ENCODE data around the gene TMEM150A. TPM values are rescaled to one million over a fixed set of nuclear protein-coding genes. Genes with fewer than 3 reads are reported as not detected.
"Not testable (repeated sequence)": the region's sequence is repeated elsewhere in the genome, so short reads cannot be mapped to it uniquely, and the experiment has no call there.

The TMEM150A gene
- total RNA-seq, 3 donors from 2014 or later, result 20.8 to 40.0 (median 22.6) TPM

DNA sequence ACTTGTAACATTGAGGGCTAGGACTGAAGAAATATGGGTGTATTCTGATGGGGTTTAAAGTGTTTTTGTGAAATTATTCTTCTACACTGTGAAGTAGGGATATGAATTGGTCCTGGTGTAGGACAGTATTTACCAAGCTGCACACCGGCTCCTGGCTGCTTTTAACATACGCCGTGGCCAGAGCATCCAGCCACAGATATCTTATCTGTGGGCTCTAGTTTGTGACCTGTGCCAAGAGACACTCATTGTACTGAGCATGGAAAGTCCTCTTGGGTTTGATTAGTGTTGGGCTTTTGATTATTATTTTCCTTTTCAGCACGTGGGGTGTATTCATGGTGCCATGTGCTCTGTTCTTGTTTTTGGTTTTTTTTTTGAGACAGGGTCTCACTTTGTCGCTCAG, 21.5 kb upstream of the TMEM150A start:
- TF ChIP-seq POLR2A (IDR thresholded peaks at IDR 0.05), result no peak
- no peak for TF ChIP-seq POLR2AphosphoS5 (IDR thresholded peaks at IDR 0.05)
- TF ChIP-seq, protein P1, sequence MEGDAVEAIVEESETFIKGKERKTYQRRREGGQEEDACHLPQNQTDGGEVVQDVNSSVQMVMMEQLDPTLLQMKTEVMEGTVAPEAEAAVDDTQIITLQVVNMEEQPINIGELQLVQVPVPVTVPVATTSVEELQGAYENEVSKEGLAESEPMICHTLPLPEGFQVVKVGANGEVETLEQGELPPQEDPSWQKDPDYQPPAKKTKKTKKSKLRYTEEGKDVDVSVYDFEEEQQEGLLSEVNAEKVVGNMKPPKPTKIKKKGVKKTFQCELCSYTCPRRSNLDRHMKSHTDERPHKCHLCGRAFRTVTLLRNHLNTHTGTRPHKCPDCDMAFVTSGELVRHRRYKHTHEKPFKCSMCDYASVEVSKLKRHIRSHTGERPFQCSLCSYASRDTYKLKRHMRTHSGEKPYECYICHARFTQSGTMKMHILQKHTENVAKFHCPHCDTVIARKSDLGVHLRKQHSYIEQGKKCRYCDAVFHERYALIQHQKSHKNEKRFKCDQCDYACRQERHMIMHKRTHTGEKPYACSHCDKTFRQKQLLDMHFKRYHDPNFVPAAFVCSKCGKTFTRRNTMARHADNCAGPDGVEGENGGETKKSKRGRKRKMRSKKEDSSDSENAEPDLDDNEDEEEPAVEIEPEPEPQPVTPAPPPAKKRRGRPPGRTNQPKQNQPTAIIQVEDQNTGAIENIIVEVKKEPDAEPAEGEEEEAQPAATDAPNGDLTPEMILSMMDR (IDR thresholded peaks at IDR 0.05), result no peak
- intact Hi-C loops (cut with DNase I; ENCODE audit: low total_unique reads), result no loop called here
- H3K27me3 ChIP-seq, result no peaks in the 10 kb centered on the region
- H3K9me3 ChIP-seq, result no peaks in the 10 kb centered on the region
- H3K27ac ChIP-seq, result no peak overlapping the region
- DNase-seq (ENCODE audit: low spot score in 2 of 2), result no peak
- peaks cover 4% of the 10 kb centered on the region for H3K36me3 ChIP-seq
- no peak overlapping the region for H3K4me3 ChIP-seq
- no peaks in the 10 kb centered on the region for H3K4me1 ChIP-seq

DNA sequence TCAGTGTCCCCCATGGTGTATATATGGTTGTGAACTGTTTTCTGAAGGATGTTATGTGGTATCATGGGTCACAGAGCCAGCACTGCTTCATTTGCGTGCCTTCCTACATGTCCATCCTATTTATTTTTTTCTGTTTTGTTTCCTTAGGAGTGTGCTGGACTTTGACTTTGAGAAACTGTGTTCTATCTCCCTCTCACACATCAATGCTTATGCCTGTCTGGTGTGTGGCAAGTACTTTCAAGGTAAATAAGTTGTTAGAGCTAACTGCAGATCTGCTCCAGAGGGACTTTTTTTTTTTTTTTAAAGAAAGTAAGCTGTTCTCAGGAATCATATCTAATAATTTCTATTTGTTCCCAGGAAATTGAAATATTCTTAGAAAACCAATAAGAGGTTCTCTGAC, 18.8 kb upstream of the TMEM150A start:
- no peak overlapping the region for H3K4me3 ChIP-seq
- DNase-seq (ENCODE audit: low spot score in 2 of 2), result no peak
- H3K36me3 ChIP-seq, result peaks cover 4% of the 10 kb centered on the region
- TF ChIP-seq POLR2A (IDR thresholded peaks at IDR 0.05) (no peak), POLR2AphosphoS5 (IDR thresholded peaks at IDR 0.05) (no peak)
- TF ChIP-seq, protein P1 (IDR thresholded peaks at IDR 0.05), result no peak
- no peaks in the 10 kb centered on the region for H3K27me3 ChIP-seq
- intact Hi-C loops (cut with DNase I; ENCODE audit: low total_unique reads), result no loop called here
- H3K9me3 ChIP-seq, result no peaks in the 10 kb centered on the region
- H3K4me1 ChIP-seq, result peaks cover 0 to 5% of the 10 kb centered on the region in 2 donors
- H3K27ac ChIP-seq, result no peak overlapping the region

DNA sequence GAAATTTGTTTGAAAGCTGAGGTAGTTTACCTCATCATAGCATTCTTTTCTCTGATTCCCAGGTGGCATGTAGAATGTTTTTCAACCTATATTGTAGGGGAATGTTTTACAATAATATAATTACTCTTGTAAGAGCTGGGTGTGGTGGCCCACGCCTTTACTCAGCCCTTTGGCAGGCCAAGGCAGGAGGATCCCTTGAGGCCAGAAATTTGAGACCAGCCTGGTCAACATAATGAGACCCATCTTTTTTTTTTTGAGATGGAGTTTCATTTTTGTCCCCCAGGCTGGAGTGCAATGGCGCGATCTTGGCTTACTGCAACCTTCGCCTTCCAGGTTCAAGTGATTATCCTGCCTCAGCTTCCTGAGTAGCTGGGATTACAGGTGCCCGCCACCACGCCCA, 17.1 kb upstream of the TMEM150A start:
- peaks cover 4% of the 10 kb centered on the region for H3K36me3 ChIP-seq
- H3K4me1 ChIP-seq, result peaks cover 0 to 5% of the 10 kb centered on the region in 2 donors
- no peak for DNase-seq (ENCODE audit: low spot score in 2 of 2)
- no peaks in the 10 kb centered on the region for H3K9me3 ChIP-seq
- no peak overlapping the region for H3K4me3 ChIP-seq
- TF ChIP-seq POLR2AphosphoS5 (IDR thresholded peaks at IDR 0.05) (no peak), POLR2A (IDR thresholded peaks at IDR 0.05) (no peak)
- TF ChIP-seq, protein P1 (IDR thresholded peaks at IDR 0.05), result no peak
- H3K27me3 ChIP-seq, result no peaks in the 10 kb centered on the region
- intact Hi-C loops (cut with DNase I; ENCODE audit: low total_unique reads), result no loop called here
- no peak overlapping the region for H3K27ac ChIP-seq

DNA sequence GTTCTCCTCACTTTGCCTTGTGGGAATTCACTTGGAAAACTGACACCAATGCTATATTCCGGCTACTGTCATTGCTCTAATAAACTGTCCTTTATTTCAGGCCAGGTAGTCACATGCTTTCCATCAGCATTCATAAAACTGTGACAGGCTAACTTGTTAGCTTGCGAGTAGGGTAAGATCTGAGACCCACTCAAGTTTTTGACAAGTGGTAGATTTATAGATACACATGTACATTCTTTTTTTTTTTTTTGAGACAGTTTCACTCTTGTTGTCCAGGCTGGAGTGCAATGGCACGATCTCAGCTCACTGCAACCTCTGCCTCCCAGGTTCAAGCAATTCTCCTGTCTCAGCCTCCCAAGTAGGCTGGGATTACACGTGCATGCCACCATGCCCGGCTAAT, 15.2 kb upstream of the TMEM150A start:
- peak overlapping the region in 1 of 3 donors; percentile 92 for H3K4me3 ChIP-seq
- H3K27me3 ChIP-seq; H3K9me3 ChIP-seq; H3K36me3 ChIP-seq; H3K27ac ChIP-seq; intact Hi-C loops (cut with DNase I; ENCODE audit: low total_unique reads); DNase-seq (ENCODE audit: low spot score in 2 of 2); H3K4me1 ChIP-seq: not testable (repeated sequence)

DNA sequence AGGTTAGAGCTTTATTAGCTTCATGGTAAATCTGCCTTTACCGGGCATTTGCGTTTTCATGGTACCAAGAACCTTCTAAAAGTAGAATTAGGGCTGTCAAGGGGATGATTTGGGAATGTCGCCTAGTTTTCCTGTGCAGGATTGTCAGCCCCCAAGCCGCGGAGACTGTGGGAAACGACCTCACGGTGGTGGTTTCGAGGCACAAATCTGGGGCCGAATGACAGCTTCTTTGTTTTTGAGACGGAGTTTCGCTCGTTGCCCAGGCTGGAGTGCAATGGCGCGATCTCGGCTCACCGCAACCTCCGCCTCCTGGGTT, 12.9 kb upstream of the TMEM150A start:
- no peak for DNase-seq (ENCODE audit: low spot score in 2 of 2)
- H3K4me3 ChIP-seq, result peak overlapping the region in 2 of 3 donors; percentile 87 to 92
- peaks cover 0 to 5% of the 10 kb centered on the region in 2 donors for H3K4me1 ChIP-seq
- intact Hi-C loops (cut with DNase I; ENCODE audit: low total_unique reads), result loop anchor here (2.0 kb wide), 1 partner anchor 93 kb away; no protein-coding TSS in a partner anchor
- no peaks in the 10 kb centered on the region for H3K27me3 ChIP-seq
- TF ChIP-seq, protein P1 (IDR thresholded peaks at IDR 0.05), result no peak
- TF ChIP-seq POLR2A (IDR thresholded peaks at IDR 0.05), result no peak
- TF ChIP-seq POLR2AphosphoS5 (IDR thresholded peaks at IDR 0.05), result no peak
- H3K36me3 ChIP-seq, result no peaks in the 10 kb centered on the region
- H3K9me3 ChIP-seq, result no peaks in the 10 kb centered on the region
- peak overlapping the region; percentile 84 to 86 for H3K27ac ChIP-seq

DNA sequence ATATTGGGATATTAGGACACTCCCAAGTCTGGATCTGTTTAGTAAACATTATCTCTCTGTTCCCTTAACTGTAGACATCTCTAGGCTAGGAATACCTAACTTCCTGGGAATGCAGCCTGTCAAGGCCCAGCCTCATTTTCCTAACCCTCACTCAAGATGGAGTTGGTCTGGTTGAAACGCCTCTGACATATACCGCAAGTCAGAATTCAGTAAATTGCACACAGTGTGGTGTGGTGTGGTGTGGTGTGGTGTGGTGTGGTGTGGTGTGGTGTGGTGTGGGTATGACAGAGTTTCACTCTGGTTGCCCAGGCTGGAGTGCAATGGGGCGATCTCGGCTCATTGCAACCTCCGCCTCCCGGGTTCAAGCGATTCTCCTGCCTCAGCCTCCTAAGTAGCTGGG, 12.3 kb upstream of the TMEM150A start:
- not testable (repeated sequence) for DNase-seq (ENCODE audit: low spot score in 2 of 2); H3K27me3 ChIP-seq; H3K4me1 ChIP-seq; H3K4me3 ChIP-seq; H3K9me3 ChIP-seq; H3K36me3 ChIP-seq; H3K27ac ChIP-seq
- intact Hi-C loops (cut with DNase I; ENCODE audit: low total_unique reads), result loop anchor here (2.0 kb wide), 1 partner anchor 94 kb away; no protein-coding TSS in a partner anchor
